ENCODE data around the gene IRF1.
"Not testable (repeated sequence)": the region's sequence is repeated elsewhere in the genome, so short reads cannot be mapped to it uniquely, and the experiment has no call there.

IRF1 gene

DNA sequence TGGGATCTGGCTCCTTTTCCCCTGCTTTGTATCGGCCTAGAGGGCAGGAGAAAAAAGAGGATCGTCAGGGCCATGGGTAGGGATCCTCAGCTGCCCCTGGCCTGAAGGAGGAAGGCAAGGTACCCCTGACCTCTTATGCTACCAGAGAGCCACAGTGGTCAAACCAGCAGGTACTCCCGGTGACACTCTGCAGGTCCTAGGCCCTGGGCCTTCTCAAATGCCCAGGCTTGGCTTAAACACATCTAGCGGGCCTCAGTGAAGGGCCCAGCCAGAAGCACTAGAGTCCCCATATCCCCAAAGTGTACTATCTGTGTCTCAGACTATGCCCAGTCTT, 3.5 kb downstream of the IRF1 start:
- no peak for DNase-seq (ENCODE audit: low spot score)

DNA sequence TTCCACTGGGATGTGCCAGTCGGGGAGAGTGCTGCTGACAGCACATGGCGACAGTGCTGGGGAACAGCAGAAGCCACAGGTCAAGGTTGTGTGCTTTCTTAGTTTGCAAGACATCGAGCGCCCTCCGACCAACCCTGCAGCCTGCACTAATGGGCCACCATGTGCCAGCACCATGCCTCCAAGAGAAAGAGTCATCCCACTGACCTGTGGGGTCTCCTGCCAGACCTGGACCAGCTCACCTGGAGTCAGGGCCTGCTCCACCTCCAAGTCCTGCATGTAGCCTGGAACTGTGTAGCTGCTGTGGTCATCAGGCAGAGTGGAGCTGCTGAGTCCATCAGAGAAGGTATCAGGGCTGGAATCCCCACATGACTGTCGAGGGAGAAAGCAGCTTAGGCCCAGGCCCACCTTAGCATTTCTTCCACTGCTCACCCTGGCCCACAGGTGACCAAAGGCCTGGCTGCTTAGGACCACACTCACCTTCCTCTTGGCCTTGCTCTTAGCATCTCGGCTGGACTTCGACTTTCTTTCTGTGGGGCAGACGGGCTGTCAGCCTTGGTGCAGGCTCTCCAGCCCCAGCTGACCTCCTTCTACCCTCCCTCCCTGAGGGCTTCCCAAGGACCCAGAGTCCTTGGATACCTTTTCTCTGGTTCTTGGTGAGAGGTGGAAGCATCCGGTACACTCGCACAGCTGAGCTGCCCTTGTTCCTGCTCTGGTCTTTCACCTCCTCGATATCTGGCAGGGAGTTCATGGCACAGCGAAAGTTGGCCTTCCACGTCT, 4.1 kb downstream of the IRF1 start:
- DNase-seq (ENCODE audit: low spot score) = no peak

DNA sequence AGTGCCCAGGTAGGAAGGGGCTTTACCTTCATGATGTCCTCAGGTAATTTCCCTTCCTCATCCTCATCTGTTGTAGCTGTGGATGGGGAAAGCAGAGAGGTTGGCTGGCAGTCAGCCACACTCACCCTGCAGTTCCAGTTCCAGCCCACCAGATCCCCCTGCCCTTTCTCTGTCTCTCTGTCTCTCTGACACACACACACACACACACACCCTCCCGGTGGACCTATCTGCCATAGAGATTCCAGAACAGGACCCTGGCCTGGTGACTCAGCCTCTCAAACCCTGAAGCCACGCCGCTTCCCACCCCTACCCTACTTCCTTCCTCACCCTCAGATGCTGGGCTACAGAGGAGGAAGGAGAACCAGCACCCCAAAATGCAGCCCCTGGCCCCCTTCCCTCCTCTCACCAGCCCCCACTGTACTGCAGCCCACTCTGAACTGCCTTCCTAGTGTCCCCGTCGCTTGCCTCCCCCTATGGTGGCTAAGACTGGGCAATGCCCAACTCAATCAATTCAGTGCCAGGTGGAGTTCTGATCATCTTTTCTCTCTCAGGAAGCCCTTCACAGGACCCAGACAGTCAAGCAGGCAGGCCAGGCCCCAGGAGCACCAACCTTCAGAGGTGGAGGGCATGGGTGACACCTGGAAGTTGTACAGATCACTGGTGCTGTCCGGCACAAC, 4.8 kb downstream of the IRF1 start:
- DNase-seq (ENCODE audit: low spot score) = no peak

DNA sequence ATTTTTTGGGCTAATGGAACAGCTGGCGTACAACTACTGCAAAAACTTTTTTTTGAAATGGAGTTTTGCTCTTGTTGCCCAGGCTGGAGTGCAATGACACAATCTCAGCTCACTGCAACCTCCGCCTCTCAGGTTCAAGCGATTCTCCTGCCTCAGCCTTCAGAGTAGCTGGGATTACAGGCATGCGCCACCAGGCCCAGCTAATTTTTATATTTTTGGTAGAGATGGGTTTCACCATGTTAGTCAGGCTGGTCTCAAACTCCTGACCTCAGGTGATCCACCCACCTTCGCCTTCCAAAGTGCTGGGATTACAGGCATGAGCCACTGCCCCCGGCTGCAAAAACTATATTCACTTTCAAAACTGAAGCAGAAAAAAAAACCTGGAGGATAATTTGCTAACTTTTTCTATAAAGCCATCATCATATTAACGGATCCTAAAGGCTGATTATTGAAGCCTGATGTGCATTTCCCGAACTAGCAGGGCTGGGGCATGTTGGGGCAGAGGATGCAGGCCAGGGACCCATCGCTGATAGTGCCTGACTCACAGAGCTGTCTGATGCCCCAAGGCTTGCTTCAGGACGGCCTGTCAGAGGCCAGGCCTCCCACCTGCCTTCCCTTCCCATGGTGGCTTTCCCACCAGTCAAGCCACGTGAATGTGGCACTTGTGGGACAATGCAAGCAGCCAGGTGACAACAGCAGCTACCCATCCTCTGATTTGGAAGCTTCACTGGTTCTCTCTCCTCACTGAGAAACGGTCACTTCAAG, 5.5 kb downstream of the IRF1 start:
- DNase-seq (ENCODE audit: low spot score) = not testable (repeated sequence)

DNA sequence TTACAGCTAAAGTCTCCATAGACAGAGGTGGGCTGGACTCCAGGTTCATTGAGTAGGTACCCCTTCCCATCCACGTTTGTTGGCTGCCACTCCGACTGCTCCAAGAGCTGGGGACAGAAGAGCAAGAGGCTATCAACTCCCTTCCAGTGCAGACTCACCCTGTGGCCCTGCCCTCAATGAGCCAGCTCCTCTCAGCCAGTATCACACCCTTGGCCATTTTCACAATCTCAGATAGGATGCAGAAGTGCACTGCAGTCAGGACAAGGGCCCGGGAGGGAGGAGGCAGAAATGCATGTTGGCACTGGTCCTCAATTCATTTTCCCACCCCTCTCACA, 6.2 kb downstream of the IRF1 start:
- DNase-seq (ENCODE audit: low spot score) = no peak

DNA sequence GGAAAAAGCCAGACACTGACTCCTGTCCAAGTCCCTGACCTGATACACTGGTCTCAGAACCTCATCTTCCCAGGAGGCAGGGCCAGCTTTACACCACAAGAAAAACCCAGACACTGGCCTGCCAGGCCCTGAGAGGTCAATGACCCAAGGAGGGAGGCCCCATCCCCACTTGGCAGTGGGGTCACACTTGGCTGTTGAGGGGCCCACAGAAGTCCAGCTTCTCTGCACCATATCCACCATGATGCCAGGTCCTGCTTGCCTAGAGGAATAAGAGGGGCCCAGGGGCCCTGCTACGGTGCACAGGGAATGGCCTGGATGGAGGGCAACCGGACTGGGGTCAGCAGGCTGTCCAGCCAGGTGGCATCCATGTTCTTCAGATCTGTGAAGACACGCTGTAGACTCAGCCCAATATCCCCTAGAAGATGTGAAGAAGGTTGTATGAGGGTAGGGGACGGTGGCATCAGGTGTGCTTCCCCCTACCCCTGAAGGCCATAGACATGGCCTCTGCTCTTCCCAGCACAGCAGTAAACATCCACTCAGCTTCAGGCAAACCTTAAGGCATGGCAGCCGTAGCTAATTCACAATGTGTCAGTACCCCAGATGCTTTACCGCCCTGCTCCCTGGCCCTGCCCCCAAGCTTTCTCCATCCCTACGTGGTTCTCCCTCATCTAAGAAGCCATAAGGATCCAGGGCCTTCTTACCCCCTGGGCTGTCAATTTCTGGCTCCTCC, 6.7 kb downstream of the IRF1 start:
- DNase-seq (ENCODE audit: low spot score) = no peak

DNA sequence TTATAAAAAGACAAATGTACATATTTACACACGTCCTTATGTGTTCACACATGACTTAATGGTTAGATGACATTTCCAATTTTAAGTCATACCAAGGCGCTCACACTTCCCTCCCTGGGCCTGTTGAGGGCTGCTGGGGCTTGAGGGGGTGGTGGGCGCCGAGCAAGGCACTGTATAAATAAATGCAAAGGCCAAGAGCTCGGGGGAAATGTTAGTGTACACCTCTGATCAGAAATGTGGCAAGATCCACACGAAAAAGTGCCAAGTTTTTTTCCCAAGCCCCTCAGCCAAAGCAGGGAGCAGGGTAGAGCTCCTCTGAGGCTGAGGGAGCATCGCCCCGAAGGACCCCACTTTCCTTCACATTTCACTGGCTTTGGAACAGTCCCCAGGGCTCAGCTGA, 7.5 kb downstream of the IRF1 start:
- DNase-seq (ENCODE audit: low spot score) = no peak

DNA sequence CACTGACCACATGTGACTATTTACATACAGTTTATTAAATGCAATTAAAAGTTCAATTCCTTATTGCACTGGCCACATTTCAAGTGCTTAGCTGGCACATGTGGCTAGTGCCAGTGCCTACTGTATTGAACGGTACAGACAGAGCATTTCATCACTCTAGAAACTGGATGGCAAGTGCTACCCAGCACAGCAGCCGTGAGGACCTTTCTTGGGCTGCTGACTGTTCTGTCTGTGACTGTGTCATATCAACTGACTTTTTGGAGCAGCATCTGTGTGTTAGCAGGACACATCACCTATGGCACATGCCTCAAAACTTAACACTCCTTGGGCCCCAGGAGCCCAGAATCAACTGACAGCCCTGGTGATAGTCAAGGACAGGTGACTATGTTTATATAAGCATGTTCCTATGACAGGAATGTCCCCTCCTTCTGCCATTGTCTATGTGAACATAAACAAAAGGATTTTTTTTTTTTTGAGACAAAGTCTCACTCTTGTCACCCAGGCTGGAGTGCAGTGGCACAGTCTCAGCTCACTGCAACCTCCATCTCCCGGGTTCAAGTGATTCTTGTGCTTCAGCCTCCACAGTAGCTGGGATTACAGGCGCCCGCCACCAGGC, 8.9 kb downstream of the IRF1 start:
- no peak for DNase-seq (ENCODE audit: low spot score)

DNA sequence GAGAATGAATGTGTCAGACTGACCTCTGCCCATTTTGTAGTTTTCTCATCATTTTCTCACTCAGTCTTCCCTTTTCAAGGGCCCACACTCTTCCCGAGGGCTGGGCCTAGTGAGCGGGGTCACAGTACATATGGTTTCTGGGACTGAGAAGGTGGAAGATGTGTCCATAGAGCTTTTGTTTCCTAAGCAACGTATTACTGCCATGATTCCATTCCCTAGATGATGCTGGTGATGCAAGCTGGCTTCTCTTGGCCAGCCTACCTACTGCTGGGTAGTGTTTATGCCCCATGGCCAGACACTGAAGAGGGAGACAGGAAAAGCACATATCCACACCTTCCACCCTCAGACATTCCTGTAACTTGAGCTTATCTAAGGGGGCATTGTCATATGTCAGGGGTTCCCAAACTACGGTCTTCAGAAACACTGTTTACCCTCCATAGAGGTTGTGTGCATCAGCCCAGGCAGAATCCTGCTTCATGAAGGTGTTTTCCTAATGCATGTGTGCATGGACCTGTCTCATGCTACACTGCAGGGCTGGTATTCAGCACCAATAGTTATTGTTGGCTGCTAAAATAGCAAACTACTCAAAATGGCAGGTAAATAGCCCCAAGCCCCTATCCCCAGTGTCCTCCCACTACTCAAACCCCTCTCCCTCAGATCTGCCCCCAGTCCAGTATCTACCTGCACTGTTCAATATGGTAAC, 9.5 kb downstream of the IRF1 start:
- no peak for DNase-seq (ENCODE audit: low spot score)

DNA sequence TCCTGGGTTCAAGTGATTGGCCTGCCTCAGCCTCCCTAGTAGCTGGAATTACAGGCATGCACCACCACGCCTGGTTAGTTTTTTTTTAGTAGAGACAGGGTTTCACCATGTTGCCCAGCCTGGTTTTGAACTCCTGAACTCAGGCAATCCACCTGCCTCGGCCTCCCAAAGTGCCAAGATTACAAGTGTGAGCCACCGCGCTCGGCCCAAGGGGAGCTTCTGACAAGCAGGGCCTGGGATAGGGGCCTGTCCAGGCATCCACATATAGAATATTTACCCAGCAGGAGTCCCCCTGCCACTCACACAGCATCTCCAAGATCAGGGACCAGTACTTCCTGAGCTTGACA, 10.1 kb downstream of the IRF1 start:
- DNase-seq (ENCODE audit: low spot score) = no peak

DNA sequence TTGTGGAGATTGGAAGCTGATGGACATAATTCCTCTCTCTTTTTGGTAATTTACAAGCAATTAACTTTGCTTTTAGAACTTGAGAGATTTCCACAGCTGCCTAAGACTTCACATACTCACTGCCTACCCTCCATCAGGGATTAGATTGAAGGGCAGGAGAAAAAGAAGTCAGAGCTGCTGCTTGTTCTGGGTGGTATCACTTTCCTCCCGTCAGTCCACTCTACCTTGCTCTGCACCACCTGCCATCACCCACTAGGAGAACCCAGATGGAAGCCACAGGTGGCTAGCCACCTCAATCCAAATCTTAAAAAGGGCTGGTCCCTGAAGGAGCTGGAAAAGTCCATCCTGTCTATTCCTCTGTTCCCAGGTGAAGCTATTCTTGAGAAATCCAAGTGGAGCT, 10.5 kb downstream of the IRF1 start:
- no peak for DNase-seq (ENCODE audit: low spot score)

DNA sequence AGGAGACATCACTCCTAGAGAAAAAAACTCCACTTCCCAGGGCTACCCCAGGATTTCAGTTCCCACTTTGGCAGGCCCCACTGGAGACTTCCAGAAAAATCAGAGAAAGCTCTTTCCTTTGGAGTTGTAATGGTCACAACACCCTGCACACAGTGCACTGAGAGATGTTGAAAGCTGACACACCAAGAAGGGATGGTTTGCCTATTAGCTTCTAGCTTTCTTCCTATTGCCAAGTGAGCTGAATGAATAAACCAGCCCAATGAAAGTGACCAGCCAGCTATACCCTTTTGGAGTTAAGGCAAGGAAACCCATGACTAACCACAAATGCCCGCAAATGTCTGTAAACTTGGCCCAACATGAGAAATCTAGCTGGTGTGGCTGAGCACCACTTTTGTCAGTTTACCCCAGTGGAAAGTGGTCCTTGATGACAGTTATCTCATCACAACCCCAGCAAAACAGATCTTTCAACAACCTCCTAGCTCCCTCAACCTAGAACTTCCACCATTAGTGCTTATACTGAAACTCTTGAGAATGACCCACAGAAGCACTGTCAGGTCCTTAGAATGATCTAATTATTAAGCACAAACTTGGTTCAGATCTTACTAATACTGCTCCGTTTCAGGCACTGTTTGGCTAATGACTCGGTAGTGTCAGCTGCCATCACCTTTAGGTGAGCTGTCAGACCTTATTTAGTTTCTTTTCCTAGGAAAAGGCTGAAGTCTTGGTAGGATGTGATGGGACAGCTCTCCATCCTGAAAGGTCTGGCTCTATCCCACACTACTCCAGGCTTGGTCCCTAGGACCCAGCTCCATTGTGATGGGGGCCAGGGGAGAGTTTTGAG, 11.2 kb downstream of the IRF1 start:
- DNase-seq (ENCODE audit: low spot score) = no peak

DNA sequence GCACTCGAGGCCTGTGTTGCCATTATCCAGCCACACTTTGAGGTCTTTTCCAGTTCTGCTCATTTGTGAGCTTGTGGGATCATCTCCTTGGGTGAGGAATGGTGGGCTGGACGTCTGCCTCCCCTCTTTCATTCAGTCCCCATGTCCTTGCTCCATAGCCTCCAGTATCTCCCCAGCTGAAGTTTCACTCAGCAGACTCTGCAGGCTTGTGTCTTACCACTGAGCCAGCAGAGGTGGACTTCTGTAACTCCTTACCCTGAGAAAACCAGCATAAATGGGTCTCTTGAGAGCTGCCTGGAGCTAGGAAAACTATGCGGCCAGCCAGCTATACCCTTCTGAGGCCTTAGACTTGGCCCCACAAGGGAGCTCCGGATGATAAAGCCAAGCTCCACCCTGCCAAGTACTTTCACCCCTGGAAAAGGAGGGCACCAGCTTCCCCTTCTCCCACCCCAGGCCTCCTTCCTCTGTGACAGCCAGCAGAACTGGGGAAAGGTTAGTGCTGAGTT, 12.2 kb downstream of the IRF1 start:
- DNase-seq (ENCODE audit: low spot score) = no peak

DNA sequence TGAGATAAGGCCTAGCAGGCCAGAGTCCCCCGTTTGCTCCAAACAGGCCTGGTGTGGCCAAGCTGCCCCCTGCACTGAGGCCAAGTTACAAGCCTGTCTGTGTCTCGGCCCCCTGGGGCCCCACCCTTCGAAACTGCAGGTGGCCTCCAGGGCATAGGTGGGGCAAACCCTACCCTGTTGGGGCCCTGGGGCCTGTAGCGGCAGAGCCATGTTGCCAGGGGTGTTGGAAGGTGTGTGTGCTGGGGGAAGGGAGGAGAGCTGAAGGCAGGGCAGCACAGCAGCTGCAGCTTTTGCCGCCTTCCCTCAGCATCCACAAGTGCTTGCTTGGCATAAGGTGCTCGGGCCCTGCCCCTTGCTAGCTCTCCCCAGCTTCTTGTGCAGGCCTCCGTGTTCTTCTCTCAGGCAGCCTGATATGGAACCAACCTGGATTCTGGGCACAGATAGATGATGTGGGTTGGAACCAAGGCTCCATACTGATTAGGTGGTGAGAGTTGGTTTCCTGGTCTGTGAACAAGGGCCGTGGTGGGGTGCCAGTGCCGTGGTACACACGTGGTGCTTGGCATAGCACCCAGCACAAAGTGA, 12.7 kb downstream of the IRF1 start:
- no peak for DNase-seq (ENCODE audit: low spot score)

DNA sequence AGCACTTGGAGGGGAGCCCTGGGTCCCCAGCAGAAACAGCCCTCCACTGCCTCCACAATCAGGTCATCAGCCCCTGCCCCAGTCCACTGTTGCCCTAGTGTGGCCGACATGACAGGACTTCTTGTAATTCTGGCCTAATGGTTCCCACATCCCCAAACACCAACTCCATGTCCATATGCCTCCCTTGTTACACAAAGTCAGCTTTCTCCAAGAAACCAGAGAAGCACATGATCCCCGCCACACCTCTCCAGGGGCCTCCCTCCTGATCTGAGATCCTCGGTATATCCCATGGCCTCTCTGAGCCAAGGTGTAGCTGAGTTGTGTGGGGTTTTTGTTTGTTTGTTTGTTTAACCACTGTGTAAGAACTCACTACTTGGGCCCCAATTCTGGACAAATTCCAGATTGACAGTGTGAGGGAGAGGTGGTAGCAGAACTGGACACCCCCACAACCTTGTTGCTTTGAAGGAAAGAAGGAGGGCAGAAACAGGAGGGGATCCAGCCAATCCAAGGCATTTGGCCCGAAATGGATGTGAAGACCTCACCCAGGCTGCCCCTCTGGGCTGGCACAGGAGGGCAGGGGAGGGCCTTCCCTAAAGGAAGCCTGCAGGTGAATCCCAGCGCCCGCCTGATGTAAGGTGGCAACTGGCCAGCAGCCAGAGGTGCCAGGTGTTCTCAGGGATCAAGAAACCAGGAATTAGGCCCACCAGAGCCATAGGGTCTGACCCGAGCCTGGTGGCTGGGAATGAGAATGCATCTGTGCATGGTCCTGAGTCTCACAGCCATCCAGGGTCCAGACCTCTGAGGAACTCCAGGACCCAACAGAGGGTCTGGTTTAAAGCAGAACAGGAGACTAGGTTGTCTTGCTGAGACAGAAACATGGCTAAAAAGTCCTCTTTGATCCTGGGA, 13.4 kb downstream of the IRF1 start:
- no peak for DNase-seq (ENCODE audit: low spot score)

DNA sequence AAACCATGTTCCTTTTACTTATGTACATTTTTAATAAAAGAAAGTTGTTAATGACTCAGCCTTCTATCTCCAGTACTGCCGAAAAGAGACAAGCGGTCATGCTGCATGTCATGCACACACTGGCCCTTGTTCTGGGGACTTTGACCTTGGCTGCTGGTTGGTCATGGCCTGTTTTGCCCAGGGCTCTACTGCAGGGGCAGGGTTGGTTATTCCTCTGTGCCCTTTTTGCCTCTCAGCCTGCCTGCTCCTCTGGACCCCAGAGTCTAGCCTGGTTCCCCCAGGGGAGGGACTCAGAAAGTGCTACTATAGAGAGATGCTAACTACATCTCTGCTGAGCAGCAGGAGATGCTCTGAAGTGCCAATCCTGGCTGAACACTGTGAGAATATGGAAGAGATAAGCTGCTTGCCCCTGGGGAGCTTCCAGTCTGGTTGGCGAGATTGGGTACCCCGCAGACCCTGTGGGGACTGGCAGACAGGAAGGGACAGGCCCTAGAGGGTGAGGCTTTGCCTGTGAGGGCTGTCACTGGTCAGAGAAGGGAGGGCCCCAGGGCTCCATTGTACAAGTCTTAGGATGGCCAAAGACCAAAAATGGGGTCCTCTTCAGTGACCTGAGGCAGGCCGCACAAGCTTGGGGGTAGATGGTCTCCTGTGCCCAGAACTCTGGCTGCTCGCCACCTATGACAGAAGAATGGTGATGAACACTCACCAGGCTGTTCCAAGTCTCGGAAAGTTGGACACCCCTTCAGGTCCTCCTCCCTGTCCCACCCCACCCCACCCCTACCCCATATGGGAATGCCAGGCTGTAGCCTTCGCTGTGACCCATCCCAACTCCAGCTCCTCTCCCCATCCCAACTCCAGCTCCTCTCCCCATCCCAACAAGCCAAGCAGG, 14.3 kb downstream of the IRF1 start:
- DNase-seq (ENCODE audit: low spot score) = no peak

DNA sequence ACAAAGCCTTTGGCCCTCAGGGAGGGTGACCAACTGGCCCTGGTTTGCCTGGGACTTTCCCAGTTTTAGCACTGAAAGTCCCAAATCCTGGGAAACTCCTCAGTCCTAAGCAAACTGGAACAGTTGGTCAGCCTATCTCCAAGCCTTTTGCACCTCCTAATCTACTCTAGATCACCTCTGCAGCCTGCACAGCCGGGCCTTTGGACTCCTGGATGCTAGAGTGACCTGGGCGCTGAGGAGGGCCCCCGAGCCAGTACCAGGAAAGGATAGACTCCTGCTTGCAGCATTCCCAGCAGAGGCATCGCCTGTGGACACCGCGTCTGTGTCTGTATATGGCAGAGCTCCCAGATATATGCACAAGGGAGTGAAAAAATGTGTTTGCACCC, 15.1 kb downstream of the IRF1 start:
- no peak for DNase-seq (ENCODE audit: low spot score)

DNA sequence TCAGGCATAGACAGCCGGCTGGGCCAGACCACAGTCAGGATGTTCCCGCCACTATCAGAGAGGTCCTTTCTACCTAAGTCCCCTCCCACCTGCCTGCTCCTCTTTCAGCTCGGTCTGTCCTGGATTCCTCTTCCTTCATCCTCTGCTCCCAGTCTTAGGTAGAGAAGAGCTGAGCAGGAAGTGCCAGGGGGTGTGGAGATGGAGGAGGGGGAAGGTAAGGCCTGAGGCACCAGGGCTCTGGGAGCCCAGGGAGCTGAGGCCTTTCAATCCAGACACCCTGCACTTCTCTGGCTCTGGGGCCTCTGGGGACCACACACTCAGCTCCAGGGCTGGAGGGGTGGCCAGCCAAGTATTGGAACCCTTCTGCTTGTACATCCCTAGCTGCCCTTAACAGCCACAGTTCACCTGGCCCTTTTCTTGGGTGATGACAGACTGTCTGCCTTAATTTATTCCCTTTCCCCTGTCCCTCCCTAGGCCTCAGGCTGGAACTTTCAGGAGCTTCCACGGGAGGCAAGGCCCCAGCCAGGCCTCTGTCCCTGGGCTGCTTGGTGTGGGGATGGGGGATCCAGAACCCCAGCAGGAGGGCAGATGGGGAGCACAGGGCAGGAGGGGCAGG, 15.6 kb downstream of the IRF1 start:
- no peak for DNase-seq (ENCODE audit: low spot score)
